ENCODE data around the gene ARHGAP44. TPM values are rescaled to one million over a fixed set of nuclear protein-coding genes. Genes with fewer than 3 reads are reported as not detected.

ARHGAP44 gene
- total and polyA plus RNA-seq, 2 of the 4 experiments (the other 2 are of a cell fraction) = 0.54 to 1.0 TPM

GRCh38 chr17:12936501-12936900 lies 147.2 kb downstream of the ARHGAP44 start:
- Histone ChIP-seq H3K36me3 (ENCODE audit: control insufficient read depth, insufficient read depth, low read length) (no peaks in the 10 kb centered on the region), H4K20me1 (ENCODE audit: insufficient read depth, low read length) (no peaks in the 10 kb centered on the region), H3K9me3 (ENCODE audit: control insufficient read depth, insufficient read depth, low read length) (no peaks in the 10 kb centered on the region), H3K56ac (ENCODE audit: extremely low read depth, insufficient read depth, low read length) (no peak overlapping the region), H2AK9ac (replicated peaks; ENCODE audit: low read depth, low read length, poor library complexity) (no peak overlapping the region), H4K8ac (ENCODE audit: low read depth in 2 of 2, low read length in 2 of 2) (no peak overlapping the region), H3K18ac (ENCODE audit: low read depth, low read length) (no peak overlapping the region), H2BK15ac (ENCODE audit: low read depth, low read length) (no peak overlapping the region), H2BK20ac (ENCODE audit: low read depth, low read length) (no peak overlapping the region), H3K4ac (ENCODE audit: low read depth, low read length) (no peak overlapping the region), H3K9ac (ENCODE audit: low read depth, low read length) (no peak overlapping the region), H3K9me1 (ENCODE audit: insufficient read depth, low read length) (no peaks in the 10 kb centered on the region), H2AK5ac (ENCODE audit: low read depth, low read length) (no peak overlapping the region), H2BK120ac (ENCODE audit: low read depth, low read length) (no peak overlapping the region), H3K27me3 (ENCODE audit: control insufficient read depth, insufficient read depth, low read length) (no peaks in the 10 kb centered on the region), H3K27ac (ENCODE audit: insufficient read depth, low read length) (no peak overlapping the region), H3K4me2 (ENCODE audit: low read depth, low read length) (no peak overlapping the region), H4K91ac (ENCODE audit: insufficient read depth, low read depth, low read length) (no peak overlapping the region), H3K79me1 (ENCODE audit: low read depth in 1 of 2, low read length in 2 of 2) (no peaks in the 10 kb centered on the region), H2AFZ (replicated peaks; ENCODE audit: low read length, poor library complexity) (no peak overlapping the region), H3K23ac (ENCODE audit: low read depth, low read length) (no peak overlapping the region), H4K5ac (ENCODE audit: low read depth, low read length) (no peak overlapping the region), H3K4me1 (ENCODE audit: control insufficient read depth, insufficient read depth, low read length) (no peaks in the 10 kb centered on the region), H3K14ac (replicated peaks; ENCODE audit: low read depth, low read length) (no peak overlapping the region), H2BK5ac (ENCODE audit: low read depth, low read length, poor library complexity, severe bottlenecking) (no peak overlapping the region), H3K4me3 (ENCODE audit: insufficient read depth, low read depth, low read length) (no peak overlapping the region)
- DNase-seq (no peak), ATAC-seq (ENCODE audit: low read depth) (no peak)
- no peak for TF ChIP-seq CTCF (conservative IDR thresholded peaks at IDR 0.05; ENCODE audit: low read depth, low read length)
- TF ChIP-seq RCOR1 (IDR thresholded peaks at IDR 0.05; ENCODE audit: insufficient replicate concordance, low read length) = no peak
- TF ChIP-seq CEBPB (IDR thresholded peaks at IDR 0.05; ENCODE audit: low read depth, low read length) = no peak
- no peak for TF ChIP-seq POLR2A (IDR thresholded peaks at IDR 0.05; ENCODE audit: low read depth, low read length)
- no peak for TF ChIP-seq RAD21 (IDR thresholded peaks at IDR 0.05; ENCODE audit: low read length)
- TF ChIP-seq CHD1 (IDR thresholded peaks at IDR 0.05; ENCODE audit: low read depth, low read length) = no peak
- no peak for TF ChIP-seq SMC3 (IDR thresholded peaks at IDR 0.05; ENCODE audit: low read depth, low read length)
- no peak for TF ChIP-seq RFX5 (IDR thresholded peaks at IDR 0.05; ENCODE audit: low read depth, low read length)
- no peak for TF ChIP-seq MAZ (IDR thresholded peaks at IDR 0.05; ENCODE audit: borderline replicate concordance, low read depth, low read length)
- POLR2A ChIA-PET (ENCODE audit: unreplicated experiment) = no interaction called here
- dilution Hi-C loops (cut with HindIII; ENCODE audit: low sequenced_read_pairs, unreplicated experiment) (no loop called here), in situ Hi-C loops (cut with MboI; ENCODE audit: low sequenced_read_pairs) (no loop called here), intact Hi-C loops (cut with micrococcal nuclease) (no loop called here)
- no TSS peak for BruUV-seq (replicated peaks)
- CTCF ChIA-PET = no interaction called here
- WGBS, 2 experiments (ENCODE audit: extremely low coverage in 2 of 2, insufficient read length in 1 of 2) = no CpG with 5 or more reads among the region's 3 CpGs

Data from IMR-90 (cell line).